Peyer's patch (tissue), 4 donors: ENCODE data around the gene ITGB2. TPM values are rescaled to one million over a fixed set of nuclear protein-coding genes. Genes with fewer than 3 reads are reported as not detected.

ENCODE experiments used
- DNase-seq, 3 donors: peaks; one replicate each; pipeline ENCODE4 v3.0.0-alpha.2; 2017 to 2019
- H3K27ac ChIP-seq, 4 donors: fragments of 200-600 bp; sonication (generic); one replicate each; pipeline ENCODE4 v1.5.1; 2016 to 2019
- H3K27me3 ChIP-seq, 2 donors: fragments of 200-600 bp; sonication (generic); one replicate each; pipeline ENCODE4 v1.5.1; 2019
- H3K36me3 ChIP-seq, 3 donors: fragments of 200-600 bp; sonication (generic); one replicate each; pipeline ENCODE4 v1.5.1; 2016 to 2019
- H3K4me1 ChIP-seq, 4 donors: fragments of 200-600 bp; sonication (generic); one replicate each; pipeline ENCODE4 v1.5.1; 2016 to 2019
- H3K4me3 ChIP-seq, 4 donors: fragments of 200-600 bp; sonication (generic); 1 replicate in 3 of 4; 2 replicates in 1 of 4; pipeline ENCODE4 v1.5.1; 2016 to 2019; ENCODE audit warnings: mild to moderate bottlenecking in 1 of 4
- H3K9me3 ChIP-seq, 4 donors: fragments of 200-600 bp; sonication (generic); one replicate each; pipeline ENCODE4 v1.5.1; 2016 to 2019; ENCODE audit warnings: mild to moderate bottlenecking in 1 of 4
- POLR2A ChIP-seq, 2 donors: fragments of 450-650 bp; IDR thresholded peaks; one replicate each; pipeline ENCODE4 v1.5.1; 2017; ENCODE audit warnings: antibody characterized with exemption in 2 of 2, mild to moderate bottlenecking in 2 of 2, moderate library complexity in 2 of 2
- total RNA-seq, 4 donors: library from RNA; depleted of rRNA; stranded (reverse); fragments of >200 nt; gene quantifications; one replicate each; pipeline ENCODE4 v1.1.0, GENCODE V29; 2016
- TF ChIP-seq, protein P1 (sequence below), 6 experiments: fragments of 450-650 bp in 4 of 6; fragments of 200-600 bp in 2 of 6; sonication (generic) in 1 of 6; IDR thresholded peaks; one replicate each; pipeline ENCODE4 v1.5.1; 2017 to 2019; ENCODE audit warnings: antibody characterized with exemption in 6 of 6, mild to moderate bottlenecking in 3 of 6, moderate library complexity in 1 of 6

Gene ITGB2
- total RNA-seq, 4 donors from 2014 or later = 9.3 to 58.6 (median 16.4) TPM

DNA sequence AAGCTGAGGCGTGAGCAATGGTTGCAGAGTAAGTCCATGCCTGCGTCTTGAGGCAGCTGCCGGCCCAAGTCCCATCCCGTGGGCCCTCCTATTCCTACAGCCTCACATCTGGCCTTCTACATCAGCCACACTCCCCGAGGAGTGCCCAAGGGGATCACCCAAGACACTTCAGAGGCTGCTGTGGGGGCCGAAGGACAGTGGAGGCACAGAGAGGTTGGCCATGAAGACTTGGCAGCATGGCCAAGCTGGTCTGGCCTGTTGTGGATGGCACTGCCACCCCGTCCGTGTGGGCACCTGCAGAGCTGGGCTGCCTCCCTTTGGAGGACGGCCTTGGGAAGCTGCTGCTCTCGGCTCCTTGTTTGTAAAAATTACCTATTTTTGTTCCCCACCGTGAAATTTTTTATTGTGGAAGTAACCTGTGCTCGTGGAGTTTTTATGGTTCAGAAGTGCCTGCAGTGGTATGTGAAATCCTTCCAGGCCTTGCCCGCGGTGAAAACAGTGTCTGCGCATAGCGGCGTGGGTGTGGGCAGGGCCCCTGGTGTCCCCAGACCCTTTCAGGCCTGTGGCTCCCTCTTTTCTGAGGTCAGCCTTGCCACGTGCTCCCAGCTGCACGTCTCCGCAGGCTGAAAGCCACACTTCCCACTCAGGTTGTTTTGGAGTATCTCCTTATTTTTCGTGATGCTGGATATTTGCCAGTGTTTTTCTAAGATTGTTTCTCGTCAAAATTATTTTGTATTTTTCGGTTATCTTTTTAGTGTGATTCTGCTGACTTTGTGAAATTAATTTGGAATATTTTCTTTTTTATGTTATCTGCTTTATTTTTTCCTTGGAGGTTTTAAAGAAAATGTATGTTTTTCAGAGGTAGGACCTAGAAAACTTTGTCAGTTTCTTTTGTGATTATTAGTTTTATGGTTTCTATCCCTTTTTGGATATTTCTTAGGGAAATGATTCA, 39.7 kb upstream of the ITGB2 start:
- Histone ChIP-seq H3K4me1 (peaks cover 0 to 20% (median 2%) of the 10 kb centered on the region in 4 donors), H3K36me3 (peaks cover 0 to 28% (median 0%) of the 10 kb centered on the region in 3 donors), H3K27ac (peak overlapping the region in 3 of 4 donors; percentile 13 to 78 (median 50)), H3K27me3 (no peaks in the 10 kb centered on the region), H3K9me3 (no peaks in the 10 kb centered on the region), H3K4me3 (no peak overlapping the region)
- TF ChIP-seq, protein P1, sequence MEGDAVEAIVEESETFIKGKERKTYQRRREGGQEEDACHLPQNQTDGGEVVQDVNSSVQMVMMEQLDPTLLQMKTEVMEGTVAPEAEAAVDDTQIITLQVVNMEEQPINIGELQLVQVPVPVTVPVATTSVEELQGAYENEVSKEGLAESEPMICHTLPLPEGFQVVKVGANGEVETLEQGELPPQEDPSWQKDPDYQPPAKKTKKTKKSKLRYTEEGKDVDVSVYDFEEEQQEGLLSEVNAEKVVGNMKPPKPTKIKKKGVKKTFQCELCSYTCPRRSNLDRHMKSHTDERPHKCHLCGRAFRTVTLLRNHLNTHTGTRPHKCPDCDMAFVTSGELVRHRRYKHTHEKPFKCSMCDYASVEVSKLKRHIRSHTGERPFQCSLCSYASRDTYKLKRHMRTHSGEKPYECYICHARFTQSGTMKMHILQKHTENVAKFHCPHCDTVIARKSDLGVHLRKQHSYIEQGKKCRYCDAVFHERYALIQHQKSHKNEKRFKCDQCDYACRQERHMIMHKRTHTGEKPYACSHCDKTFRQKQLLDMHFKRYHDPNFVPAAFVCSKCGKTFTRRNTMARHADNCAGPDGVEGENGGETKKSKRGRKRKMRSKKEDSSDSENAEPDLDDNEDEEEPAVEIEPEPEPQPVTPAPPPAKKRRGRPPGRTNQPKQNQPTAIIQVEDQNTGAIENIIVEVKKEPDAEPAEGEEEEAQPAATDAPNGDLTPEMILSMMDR (IDR thresholded peaks at IDR 0.05) = no peak
- TF ChIP-seq POLR2A (IDR thresholded peaks at IDR 0.05) = no peak
- no peak for DNase-seq

DNA sequence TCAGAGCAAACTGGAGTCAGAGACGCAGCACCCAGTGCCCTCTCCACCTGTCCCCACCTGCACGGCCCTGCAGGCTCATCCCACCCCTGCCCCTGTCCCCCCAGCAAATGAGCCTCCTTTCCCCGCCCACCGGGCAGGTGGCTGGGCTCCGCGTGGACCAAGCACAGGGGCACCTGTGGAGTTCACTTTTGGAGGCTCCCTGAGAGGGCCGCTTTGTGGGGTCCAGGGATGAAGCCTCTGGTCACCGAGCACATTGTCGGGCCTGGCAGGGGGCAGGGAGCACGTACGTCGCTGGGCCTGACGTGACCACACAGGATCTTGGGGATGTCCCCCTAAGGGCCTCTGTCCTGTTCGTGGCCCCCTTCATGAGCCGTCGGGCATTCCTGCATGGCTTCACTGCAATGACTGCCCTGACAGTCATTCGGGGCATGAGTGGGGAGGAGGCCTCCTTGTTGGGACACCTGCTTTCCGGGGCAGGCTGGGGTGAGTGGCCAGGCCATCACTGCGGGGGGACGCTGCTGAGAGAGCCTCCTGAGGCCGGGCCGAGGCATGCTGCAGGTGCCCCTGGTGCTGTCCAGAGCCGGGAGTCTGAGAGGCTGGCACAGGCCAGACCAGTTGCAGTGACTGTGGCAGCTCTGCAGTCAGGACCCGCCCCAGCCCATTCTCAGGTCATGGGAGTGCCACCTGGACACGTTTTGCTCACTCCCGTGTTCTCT, 38.8 kb upstream of the ITGB2 start:
- peaks cover 0 to 30% (median 0%) of the 10 kb centered on the region in 3 donors for H3K36me3 ChIP-seq
- H3K27ac ChIP-seq = peak overlapping the region in 3 of 4 donors; percentile 50 to 78 (median 52)
- TF ChIP-seq POLR2A (IDR thresholded peaks at IDR 0.05) = no peak
- TF ChIP-seq, protein P1 (IDR thresholded peaks at IDR 0.05) = no peak
- H3K27me3 ChIP-seq = no peaks in the 10 kb centered on the region
- no peak for DNase-seq
- no peaks in the 10 kb centered on the region for H3K9me3 ChIP-seq
- H3K4me3 ChIP-seq = no peak overlapping the region
- peaks cover 0 to 20% (median under 1%) of the 10 kb centered on the region in 4 donors for H3K4me1 ChIP-seq

DNA sequence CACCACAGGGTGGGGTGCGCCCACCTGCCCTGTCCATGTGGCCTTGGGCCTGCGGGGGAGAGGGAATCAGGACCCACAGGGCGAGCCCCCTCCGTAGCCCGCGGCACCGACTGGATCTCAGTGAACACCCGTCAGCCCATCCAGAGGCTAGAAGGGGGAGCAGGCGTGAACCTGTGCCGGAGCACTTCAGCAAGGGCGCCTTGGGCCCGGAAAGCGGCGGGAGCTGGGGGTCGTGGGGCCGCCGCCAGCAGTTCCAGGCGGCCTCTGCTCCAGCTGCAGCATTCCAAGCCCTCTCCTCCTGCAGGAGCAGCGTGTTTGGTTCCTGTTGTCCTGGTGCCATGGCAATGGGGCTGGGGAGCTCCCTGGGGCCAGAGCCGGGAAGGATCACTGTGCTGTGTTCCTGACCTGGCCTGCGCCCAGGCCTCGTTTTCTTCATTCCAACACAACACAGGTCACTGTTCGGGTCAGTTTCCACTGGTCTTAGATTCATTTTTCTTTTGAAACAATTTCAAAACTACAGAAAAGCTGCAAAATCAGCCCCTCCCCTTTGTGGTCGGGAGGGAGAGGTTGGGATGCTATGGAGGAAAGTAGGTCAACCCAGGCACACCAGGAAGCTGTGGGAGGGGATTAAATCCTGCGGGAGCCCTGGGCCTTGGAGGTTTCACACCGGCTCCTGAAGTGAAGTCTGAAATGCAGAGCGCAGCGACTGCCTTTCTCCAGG, 37.9 kb upstream of the ITGB2 start:
- DNase-seq = peak; percentile 34 to 67 (median 67)
- TF ChIP-seq POLR2A (IDR thresholded peaks at IDR 0.05) = no peak
- TF ChIP-seq, protein P1 (IDR thresholded peaks at IDR 0.05) = no peak
- Histone ChIP-seq H3K9me3 (no peaks in the 10 kb centered on the region), H3K4me3 (no peak overlapping the region), H3K4me1 (peaks cover 0 to 20% (median 0%) of the 10 kb centered on the region in 4 donors), H3K27me3 (no peaks in the 10 kb centered on the region), H3K27ac (peak overlapping the region; percentile 32 to 78 (median 52)), H3K36me3 (peaks cover 0 to 34% (median 0%) of the 10 kb centered on the region in 3 donors)

DNA sequence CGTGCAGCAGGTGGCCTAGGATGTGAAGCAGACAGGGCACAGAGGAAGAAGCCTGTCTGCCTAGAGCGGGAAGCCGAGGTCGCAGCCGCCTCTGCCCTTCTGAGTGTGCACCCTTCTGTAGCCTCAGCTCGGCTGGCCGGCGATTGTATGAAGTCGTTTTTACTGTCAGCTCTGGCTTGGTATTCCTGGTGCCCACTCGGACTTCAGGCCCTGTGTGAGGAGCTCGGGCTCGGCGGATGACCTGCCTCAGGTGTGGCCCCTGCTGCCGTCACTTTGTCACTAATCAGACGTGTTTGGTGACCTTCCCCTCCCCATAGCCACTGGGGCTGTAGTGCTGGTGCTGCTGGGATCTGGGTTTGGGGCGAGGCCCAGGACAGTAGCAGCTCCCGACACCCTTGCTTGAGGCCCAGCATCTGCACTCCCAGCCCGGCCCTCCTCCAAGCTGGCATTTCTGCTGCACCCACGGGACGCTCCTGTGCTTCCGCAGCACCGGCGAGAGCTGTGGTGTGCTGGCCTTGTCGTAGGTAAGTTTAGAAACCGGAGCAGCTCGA, 37.3 kb upstream of the ITGB2 start:
- no peak for DNase-seq
- H3K27ac ChIP-seq = peak overlapping the region; percentile 12 to 78 (median 44)
- H3K4me1 ChIP-seq = peaks cover 0 to 20% (median 0%) of the 10 kb centered on the region in 4 donors
- TF ChIP-seq, protein P1 (IDR thresholded peaks at IDR 0.05) = no peak
- H3K36me3 ChIP-seq = peaks cover 0 to 34% (median 0%) of the 10 kb centered on the region in 3 donors
- H3K9me3 ChIP-seq = no peaks in the 10 kb centered on the region
- no peaks in the 10 kb centered on the region for H3K27me3 ChIP-seq
- no peak overlapping the region for H3K4me3 ChIP-seq
